Left renal cortex interstitium (tissue), 4 donors: Measurements from ENCODE around the gene BIRC6. TPM values are rescaled to one million over a fixed set of nuclear protein-coding genes. Genes with fewer than 3 reads are reported as not detected.
A peak's percentile ranks its signal among the peaks of the same experiment; 100 is the strongest.
"Not testable (repeated sequence)": the region's sequence is repeated elsewhere in the genome, so short reads cannot be mapped to it uniquely, and the experiment has no call there.

Experiments used
- DNase-seq, 4 donors: peaks; one replicate each; pipeline ENCODE4 v3.0.0-alpha.2; 2013; ENCODE audit warnings: low read depth in 4 of 4, low spot score in 2 of 4, missing footprints in 1 of 4
- polyA plus RNA-seq, 4 donors: library from polyadenylated mRNA; unstranded; fragments of 120-200 nt; gene quantifications; one replicate each; pipeline ENCODE4 v1.2.1, GENCODE V29; 2013; ENCODE audit not compliant: insufficient read length in 4 of 4

The BIRC6 gene
- polyA plus RNA-seq, 4 donors, result 57.7 to 86.5 (median 71.4) TPM

- DNase-seq, result no peak
Measured at GRCh38 chr2:32498306-32498705, 141.5 kb downstream of the BIRC6 start.

- DNase-seq, result no peak
Measured at GRCh38 chr2:32502941-32503340, 146.1 kb downstream of the BIRC6 start.

DNA sequence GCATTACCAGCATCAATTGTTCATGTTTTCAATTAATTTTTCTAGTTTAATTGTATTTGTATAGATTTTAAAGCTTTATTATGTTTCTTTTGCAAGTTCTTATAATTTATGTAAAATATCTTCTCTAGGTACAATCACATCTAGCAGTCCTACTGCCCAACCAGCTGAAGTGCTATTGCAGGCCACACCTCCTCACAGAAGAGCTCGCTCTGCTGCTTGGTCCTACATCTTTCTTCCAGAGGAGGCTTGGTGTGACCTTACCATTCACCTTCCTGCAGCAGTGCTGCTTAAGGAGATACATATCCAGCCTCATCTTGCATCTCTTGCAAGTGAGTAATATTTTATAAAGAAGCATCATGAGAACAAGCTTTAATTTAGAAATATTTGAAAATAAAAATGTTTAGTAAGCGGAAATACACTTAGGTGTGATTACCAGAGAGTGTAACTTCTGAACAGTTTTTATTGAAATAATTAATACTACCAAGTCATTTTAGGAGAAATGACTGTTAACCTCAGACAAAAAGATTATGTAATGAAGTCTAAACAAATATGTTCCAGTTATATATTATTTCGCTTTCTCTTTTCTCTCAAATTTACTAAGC lies 148.2 kb downstream of the BIRC6 start:
- no peak for DNase-seq

DNA sequence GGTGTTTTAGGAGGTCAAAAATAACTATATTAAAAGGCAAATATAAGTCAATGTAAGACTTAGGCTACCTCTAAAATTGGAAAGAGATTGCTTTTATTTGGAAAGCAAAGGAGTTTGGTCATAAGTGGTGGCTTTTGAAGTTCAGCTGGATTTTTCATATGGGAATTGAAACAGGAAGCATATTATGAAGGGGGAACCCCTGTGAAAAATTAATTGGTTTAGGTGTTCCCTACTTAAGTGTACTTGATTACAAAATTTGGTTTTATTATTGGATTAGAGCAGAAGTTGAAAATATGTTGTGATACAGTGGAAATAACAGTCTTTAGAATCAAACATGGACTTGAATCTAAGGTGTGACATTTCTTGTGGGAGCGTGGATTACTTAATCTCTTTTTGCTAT lies 149.6 kb downstream of the BIRC6 start:
- DNase-seq, result no peak

DNA sequence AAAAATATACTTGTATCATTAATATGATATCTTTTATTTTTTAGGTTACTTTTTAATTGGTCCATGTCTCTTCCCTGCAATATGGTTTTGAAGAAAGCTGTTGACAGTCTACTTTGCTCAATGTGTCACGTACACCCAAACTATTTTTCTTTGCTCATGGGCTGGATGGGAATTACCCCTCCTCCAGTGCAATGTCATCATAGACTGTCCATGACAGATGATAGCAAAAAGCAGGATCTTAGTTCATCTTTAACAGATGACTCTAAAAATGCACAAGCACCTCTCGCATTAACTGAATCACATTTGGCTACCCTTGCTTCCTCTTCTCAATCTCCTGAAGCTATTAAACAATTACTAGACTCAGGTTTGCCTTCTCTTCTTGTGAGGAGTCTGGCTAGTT lies 158.1 kb downstream of the BIRC6 start:
- DNase-seq, result no peak

DNA sequence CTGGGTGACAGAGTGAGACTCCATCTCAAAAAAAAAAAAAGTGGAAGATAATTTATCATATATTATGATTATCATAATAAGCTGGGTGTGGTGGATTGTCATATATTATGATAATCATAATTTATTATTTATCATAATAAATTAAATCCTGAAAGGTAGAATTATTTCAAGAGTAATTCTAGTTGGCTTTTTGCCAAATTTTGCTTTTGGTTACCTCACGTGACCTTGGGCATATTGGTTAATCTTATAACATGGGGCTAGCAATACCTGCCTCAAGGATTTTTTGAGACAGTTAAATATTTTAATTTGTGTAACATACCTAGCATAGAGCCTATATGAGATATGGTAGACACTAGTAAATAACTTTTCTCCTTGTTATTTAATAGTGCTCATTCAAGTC lies 159.7 kb downstream of the BIRC6 start:
- no peak for DNase-seq

- DNase-seq, result no peak
Measured at GRCh38 chr2:32522770-32523169, 165.9 kb downstream of the BIRC6 start.

DNA sequence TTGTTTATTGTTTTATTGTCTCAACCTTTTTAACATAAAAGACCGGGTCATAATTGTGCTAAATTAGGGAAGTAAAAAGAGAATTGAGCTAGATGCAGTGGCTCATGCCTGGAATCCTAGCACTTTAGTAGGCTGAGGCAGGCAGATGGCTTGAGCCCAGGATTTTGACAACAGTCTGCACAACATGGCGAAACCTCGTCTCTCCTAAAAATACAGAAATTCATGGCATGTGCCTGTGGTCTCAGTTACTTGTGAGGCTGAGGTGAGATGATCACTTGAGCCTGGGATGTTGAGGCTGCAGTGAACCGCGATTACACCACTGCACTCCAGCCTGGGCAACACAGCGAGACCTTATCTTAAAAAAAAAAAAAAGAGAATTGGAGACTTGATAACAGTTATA lies 166.9 kb downstream of the BIRC6 start:
- no peak for DNase-seq

DNA sequence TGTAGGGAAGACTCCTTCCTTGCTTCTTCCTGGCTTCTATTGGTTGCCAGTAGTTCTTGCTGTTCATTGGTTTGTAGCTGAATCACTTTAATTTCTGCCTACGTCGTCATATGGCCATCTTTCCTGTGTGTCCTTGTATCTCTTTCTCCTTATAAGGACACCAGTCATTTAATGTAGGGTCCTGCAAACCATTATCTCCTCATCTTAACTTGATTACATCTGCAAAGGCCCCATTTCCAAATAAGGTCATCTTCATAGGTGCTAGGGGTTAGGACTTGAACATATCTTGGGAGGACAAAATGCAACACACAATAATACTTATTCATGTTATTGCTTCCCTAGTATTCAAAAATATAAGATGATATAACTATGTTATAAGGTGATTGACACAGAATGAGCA lies 175.5 kb downstream of the BIRC6 start:
- DNase-seq, result no peak

GRCh38 chr2:32532961-32533360 lies 176.1 kb downstream of the BIRC6 start:
- no peak for DNase-seq

DNA sequence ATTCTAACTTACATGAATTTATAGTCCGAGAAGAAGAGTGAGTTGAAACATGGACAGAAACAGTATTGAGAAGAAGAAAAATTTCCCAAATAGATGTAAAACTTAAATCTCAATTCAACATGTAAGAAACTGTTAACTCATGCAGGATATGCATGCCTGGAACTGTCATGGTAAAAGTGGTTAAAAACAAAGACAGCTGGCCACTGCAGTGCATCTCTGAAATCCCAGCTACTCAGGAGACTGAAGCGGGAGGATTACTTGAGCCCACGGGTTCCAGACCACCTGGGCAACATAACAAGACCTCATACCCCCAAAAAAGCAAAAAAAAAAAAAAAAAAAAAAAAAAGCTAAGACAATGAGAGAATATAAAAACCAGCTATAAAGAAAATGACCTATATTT lies 178.0 kb downstream of the BIRC6 start:
- DNase-seq, result no peak

DNA sequence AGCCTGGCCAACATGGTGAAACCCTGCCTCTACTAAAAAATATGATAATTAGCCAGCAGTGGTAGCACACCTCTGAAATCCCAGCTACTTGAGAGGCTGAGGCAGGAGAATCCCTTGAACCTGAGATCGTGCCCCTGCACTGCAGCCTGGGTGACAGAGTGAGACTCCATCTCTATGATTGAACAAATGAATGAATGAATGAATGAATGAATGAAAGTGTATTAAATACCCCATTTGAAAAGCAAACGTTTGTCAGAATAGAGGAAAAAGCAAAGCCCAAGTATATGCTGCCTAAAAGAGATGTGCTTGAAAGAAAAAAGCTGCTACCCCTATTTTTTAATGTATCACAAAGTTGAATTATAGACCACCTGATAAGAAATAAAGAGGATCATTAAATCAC lies 181.9 kb downstream of the BIRC6 start:
- DNase-seq, result no peak

DNA sequence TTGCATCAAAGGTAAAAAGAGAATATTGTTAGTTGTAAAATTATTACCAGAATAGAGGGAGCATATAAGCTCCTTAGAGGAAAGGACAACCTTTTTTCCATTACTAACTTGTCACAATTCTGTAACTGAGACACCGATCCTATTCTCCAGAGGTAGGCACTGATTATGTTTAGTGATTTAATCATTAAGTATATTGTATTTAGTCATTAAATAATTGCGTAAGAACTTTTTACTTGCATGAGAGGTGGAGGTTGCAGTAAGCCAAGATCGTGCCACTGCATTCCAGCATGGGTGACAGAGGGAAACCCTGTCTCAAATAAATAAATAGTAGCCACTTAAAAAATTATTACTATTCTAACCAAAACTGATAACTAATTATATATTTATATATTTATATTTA lies 195.7 kb downstream of the BIRC6 start:
- not testable (repeated sequence) for DNase-seq

DNA sequence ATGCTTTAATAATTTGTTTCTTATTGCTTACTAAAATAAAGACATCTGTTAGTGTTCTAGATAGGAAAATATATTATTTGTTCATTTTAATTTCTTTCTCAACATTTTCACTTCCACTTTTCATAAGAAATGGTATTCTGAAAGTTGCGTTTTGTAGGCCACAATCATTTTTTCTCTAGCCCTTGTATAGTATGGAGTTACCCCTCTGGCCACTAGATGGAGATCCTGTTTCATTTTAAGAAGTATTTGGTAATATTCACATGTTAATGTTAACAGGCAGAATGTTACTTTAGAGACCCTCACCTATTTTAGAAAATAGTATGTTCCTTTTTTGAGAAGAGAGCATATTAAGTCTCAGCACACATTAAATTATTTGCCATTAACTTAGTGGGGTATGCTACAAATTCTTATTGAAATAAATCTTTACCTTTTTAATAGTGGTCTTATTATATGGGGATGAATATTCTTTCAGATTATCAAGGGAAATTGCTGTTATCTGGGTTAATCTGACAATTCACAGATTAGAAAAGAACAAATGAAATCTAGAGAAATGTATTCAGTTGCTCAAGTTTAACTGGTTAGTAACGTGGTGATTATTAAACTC lies 197.1 kb downstream of the BIRC6 start:
- DNase-seq, result peak in 3 of 4 donors; percentile 5 to 20 (median 5)

DNA sequence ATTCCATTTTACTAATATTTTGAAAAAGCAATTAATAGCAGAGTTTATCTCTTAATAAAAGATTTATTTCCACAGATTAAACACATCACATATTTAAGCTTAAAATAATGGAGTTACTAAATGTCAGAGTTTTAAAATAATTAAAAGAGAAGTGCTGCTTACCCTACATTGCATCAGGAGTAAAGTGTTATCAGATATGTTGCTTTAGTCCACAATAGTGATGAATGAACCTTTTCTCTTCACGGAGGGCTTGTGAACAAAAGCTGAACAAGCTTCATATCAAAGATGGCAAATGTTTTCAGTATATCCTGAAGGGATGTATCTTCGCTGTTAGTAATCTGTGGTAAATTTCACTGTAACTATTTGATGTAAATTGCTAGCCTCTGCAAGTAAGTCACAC lies 201.7 kb downstream of the BIRC6 start:
- DNase-seq, result no peak

GRCh38 chr2:32559136-32559535 lies 202.3 kb downstream of the BIRC6 start:
- DNase-seq, result no peak

DNA sequence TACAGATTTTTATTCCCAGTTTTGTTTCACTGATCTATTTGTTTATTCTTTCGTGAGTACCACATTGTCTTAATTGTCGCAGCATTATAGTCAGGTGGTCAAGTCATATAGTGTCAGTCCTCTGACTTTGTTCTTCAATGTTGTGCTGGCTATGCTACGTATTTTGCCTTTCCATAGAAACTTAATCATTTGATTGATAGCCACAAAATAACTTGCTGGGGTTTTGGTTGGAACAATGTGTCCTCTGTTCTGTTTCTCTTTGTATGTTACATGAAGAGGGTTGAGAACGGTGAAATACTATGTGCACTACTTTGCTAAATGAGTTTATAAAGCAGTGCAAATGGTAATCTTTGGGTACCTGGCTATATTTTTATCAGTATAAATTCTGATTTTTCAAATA lies 206.1 kb downstream of the BIRC6 start:
- DNase-seq, result no peak

GRCh38 chr2:32564417-32565035 lies 207.7 kb downstream of the BIRC6 start:
- no peak for DNase-seq

DNA sequence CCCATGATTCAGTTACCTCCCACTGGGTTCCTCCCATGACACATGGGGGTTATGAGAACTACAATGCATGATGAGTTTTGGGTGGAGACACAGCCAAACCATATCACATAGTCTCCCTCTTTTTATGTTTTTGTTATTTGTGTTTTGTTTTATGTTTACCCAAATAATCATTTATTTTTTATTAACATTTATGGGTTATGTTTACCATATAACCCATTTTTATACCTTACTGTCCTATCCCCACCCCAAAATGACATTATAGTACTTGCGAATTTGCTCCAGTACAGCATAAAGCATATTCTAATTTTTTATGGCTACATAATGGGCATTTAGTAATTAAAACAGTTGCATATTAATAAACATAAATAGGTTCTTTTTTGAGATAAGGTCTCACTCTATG lies 209.1 kb downstream of the BIRC6 start:
- DNase-seq, result no peak

- no peak for DNase-seq
Measured at GRCh38 chr2:32572030-32572429, 215.2 kb downstream of the BIRC6 start.

DNA sequence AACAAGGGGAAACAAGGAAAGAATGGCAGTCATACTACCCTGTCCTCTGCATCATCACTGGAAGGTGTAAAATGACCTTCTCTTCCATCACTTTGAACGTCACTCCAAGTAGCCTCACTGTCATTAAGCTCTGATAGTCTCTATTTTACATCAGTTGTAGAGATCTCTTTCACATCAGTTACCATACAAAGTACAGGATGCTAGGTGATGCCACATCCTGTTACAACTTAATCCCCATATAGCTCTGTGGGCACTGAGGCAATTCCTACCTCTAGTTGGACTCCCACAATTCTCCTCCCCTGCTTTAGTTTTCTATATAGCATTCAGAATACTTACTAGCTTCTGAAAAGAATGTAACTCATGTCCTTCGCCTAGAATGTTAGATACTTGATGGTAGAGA lies 215.9 kb downstream of the BIRC6 start:
- no peak for DNase-seq

- DNase-seq, result no peak
Measured at GRCh38 chr2:32591669-32592463, 235.0 kb downstream of the BIRC6 start.
